Endothelial cell of umbilical vein (primary cell): ENCODE results near the gene KPNB1.

Source experiments
- CTCF ChIP-seq, 2 donors: IDR thresholded peaks; 1 replicate in 1 of 2; 2 replicates in 1 of 2; pipeline ENCODE4 v1.5.1; 2011; ENCODE audit warnings: low read length in 2 of 2, mild to moderate bottlenecking in 2 of 2, moderate library complexity in 2 of 2, control low read depth in 1 of 2, inconsistent platforms in 1 of 2, low read depth in 1 of 2; ENCODE audit not compliant: insufficient read depth in 1 of 2; ENCODE audit errors: extremely low read depth in 1 of 2
- EZH2 ChIP-seq: IDR thresholded peaks from 2 replicates; pipeline ENCODE4 v1.6.1; 2012; ENCODE audit warnings: borderline replicate concordance, low read depth, mild to moderate bottlenecking, moderate library complexity, low read length, inconsistent platforms; ENCODE audit not compliant: severe bottlenecking
- JUN ChIP-seq: IDR thresholded peaks from 2 replicates; pipeline ENCODE4 v1.6.1; 2011; ENCODE audit warnings: borderline replicate concordance, low read depth; ENCODE audit not compliant: insufficient read length, insufficient read depth
- POLR2AphosphoS5 ChIP-seq: IDR thresholded peaks from 2 replicates; pipeline ENCODE4 v1.6.1; 2012; ENCODE audit warnings: low read depth, mild to moderate bottlenecking, control low read depth, low read length, moderate library complexity; ENCODE audit not compliant: insufficient read depth

GRCh38 chr17:47669081-47669480 lies 19.4 kb downstream of the KPNB1 start:
- TF ChIP-seq POLR2AphosphoS5 (no peak), EZH2 (no peak), JUN (no peak), CTCF (IDR thresholded peaks at IDR 0.05; ENCODE audit: extremely low read depth in 1 of 2, insufficient read depth in 1 of 2, low read depth in 1 of 2, low read length in 2 of 2) (no peak)
